Right kidney (tissue), 1 donor: ENCODE measurements around the gene TEAD4.

Source experiments
- DNase-seq: peaks from one replicate; pipeline ENCODE4 v3.0.0-alpha.2; 2016

The TEAD4 gene

GRCh38 chr12:3030821-3031429, 71.7 kb downstream of the TEAD4 start:
- no peak for DNase-seq

DNA sequence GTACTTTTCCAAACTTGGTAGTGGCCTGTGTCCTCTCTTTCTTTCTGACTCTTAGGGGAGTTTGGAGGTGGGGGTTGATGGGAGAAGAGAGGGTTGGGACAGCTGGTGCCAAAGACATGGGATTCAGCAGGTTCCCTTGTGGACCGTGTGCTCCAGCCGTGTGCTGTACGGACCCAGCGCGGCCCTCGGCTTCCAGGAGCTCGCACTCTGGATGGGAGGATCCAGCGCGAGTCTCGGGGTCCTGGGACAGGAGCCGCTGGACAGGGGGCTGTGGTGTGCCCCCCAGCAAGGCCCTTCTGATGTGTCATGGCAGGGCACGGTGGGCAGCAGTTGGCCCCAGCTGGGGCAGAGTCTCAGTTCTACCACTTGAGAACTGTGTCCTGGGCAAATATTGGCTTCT, 73.0 kb downstream of the TEAD4 start:
- DNase-seq = no peak

GRCh38 chr12:3032770-3033538, 73.8 kb downstream of the TEAD4 start:
- DNase-seq = peak; percentile 66

DNA sequence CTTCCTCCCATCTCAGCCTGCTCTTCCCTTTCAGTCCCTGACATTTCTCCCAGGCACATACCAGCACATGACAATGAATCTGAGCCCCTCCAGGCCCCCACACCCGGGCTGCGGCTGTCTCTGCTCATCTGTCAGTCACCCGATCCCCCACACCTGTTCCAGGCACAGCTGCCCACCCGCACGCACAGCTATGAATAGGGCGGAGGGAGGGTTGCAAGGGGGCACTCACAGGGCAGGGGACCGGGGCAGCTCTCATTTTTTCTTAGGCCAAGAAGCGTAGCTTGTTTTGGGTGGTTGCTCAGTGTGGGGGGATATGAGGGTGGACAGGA, 74.3 kb downstream of the TEAD4 start:
- no peak for DNase-seq

- peak; percentile 58 for DNase-seq
Observed at GRCh38 chr12:3034067-3034750, 75.0 kb downstream of the TEAD4 start.

DNA sequence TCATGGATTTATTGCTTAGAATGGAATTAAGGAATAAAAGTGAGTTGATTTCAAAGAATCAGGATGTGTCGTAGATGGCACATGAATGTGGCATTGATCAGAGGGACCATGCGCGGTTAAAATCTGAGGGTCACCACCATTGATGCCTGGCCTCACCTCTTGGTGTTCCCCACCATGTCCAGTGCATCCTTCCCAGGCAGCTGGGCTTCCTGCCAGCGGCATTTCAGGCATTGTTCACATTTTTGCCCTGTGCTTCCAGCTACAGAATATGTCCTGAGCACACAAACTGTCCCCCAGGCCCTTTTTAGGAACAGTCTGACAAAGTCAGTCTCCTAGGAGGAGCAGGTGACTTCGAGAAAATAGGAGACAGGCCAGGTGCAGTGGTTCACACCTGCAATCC, 76.0 kb downstream of the TEAD4 start:
- DNase-seq = no peak

DNA sequence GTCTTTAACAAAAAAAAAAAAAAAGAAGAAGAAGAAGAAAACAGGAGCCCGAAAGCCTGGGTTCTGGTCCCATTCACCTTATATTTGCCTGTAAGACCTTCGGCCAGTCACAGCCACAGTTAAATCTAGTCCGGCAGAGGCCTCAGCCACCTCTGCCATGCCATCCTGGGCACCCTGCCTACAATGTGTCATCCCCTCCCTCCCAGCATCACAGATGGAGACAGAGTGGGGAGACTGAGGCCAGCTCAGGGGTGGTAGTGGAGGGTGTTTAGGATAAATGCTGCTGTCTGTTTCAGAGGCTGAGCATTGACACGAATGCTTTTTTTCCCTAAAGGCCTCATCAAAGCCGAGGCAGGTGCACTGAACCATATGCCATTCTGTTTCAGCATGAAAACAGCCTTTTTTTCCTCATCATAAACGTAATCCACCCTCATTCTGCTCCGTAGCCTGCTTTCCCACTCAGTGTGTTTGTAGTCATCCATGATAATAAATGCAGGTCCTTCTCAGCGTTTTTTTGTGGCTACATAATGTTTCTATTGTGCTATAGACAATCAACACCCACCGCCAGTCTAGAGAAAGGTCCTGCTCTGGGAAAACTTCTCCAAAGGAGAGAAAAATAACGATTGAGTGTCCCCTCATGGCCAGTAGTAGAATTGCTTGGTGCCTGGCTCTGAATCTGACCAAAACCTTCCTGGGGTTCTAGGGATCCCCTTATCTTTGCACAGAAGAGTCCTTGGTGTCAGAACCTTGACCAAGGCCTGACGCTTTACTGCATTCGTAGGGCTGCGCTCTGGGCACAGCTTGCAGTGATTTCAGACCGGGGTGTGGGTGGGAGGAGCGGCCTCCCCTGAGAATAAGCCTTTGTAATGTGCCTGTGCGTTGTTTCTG, 76.9 kb downstream of the TEAD4 start:
- no peak for DNase-seq

GRCh38 chr12:3036901-3037600, 77.9 kb downstream of the TEAD4 start:
- no peak for DNase-seq

GRCh38 chr12:3038166-3038565, 79.0 kb downstream of the TEAD4 start:
- no peak for DNase-seq

- DNase-seq = no peak
Observed at GRCh38 chr12:3038926-3039510, 79.8 kb downstream of the TEAD4 start.

DNA sequence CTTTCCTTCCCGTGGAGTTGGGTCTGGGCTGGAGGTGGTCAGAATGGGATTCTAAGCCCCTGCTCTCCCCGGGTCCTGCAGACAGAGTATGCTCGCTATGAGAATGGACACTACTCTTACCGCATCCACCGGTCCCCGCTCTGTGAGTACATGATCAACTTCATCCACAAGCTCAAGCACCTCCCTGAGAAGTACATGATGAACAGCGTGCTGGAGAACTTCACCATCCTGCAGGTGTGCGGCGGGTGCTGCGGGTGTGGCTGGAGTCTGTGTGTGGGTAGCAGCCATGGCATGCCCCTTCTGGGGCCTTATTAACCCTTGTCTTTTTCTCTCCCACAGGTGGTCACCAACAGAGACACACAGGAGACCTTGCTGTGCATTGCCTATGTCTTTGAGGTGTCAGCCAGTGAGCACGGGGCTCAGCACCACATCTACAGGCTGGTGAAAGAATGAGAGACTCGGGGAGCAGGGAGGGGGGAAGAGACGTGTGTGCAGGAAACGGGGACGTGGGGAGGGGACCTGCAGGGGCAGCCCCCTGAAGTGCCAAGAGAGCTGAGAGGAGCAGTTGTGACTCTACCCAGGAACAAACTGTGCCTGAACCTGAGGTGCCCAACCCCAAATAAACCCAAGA, 80.9 kb downstream of the TEAD4 start:
- DNase-seq = no peak

DNA sequence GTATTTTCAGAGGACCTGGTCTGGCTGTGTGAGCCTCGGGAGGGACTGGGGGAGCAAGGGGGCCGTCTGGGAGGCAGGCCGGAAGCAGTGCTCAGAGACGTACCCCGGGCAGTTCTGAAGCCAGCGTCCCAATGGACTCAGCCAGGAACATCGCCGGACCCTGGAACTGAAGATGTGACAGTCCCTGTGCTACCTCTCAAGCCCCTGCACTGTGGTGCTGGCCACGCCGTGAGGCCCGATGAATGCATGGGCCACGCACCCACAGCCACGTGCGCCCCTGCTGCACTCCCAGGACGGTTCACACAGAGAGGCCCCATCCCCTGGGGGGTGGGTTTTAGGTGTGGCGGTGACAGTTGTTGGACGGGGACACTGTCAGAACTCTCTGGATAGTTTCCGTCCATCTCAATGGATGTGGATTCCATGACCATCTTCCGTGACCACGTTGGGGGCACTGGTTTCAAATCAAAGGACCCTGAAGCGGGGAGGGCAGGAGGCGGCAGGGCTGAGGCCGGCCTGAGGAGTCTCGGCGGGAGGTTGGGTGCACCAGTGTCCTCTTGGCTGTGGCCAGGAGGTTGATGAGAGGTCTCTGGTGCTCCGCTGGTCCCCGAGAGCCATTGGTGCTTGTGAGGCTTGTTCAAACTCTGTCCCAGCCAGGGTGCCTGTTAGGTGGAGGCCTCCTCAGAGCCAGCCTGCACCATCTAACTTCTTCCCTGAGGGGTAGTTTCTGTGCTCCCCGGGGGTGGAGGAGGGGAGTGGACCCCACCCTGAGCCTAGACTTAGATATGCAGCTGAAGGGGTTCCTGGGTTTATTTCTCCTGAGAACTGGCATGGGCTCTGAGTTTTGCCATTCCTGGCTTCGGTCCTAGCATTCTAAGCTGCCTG, 81.7 kb downstream of the TEAD4 start:
- DNase-seq = no peak

DNA sequence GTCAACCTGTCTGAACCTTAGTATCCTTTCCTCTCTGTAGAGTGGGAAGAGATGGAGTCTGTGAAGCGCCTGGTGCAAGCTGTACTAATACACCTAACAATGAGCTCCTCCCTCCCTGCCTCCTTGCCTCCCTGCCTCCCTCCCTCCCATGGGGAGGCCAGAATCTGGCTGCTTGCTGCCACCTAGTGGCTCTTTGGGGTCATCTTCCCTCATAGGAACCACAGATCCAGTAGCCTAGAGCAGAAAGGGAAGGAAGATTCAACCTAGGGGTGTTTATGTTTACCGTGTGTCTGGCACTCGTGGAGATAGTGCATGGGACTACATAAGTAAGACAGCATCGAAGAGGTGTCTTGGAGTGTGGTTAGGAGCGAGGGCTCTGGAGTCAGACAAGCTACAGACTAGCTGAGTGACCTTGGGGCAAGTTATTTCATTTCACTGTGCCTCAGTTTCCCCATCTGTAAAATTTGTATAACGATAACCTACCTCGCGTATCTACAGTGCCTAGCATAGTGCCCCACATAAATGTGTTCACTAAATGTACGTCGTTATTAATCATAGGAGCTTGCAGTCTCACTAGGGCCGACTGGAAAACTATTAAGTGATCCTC, 82.5 kb downstream of the TEAD4 start:
- no peak for DNase-seq

DNA sequence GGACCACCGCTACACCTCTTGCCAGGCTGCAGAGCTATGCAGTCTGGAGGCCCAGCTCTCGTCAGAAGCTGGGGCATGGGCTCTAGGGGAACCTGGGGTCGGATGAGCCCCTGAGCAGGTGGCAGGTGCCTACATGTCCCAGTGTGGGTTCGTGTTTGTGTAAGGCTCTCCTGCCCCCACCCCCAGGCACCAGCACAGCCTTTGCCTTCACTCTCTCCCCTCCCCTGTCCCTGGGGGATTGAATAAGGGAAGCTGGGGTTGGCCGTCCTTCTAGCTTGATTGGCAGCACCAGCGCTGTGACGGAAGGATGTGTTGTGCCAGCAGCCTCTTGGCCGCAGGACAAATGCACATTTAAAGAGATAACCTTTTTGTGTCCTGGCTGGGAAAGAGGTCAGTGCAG, 83.2 kb downstream of the TEAD4 start:
- no peak for DNase-seq

GRCh38 chr12:3042826-3043225, 83.6 kb downstream of the TEAD4 start:
- DNase-seq = no peak

DNA sequence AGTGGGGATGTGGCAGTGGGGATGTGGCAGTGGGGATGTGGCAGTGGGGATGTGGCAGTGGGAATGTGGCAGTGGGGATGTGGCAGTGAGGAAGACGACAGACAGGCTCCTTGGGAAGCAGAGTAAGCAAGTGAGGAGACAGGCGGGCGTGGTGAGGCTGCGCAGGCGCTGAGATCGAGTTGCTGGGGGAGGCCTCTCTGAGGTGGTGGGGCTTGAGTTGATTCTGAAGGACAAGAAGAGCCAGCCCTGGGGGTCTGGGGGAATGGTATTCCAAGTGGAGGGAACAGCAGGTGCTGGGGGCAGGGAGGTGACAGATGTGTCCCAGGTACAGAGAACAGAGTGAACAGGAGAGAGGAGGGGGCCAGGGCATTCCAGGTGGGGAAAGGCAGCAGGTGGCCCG, 84.2 kb downstream of the TEAD4 start:
- no peak for DNase-seq

- no peak for DNase-seq
Observed at GRCh38 chr12:3044141-3044630, 85.0 kb downstream of the TEAD4 start.

- DNase-seq = no peak
Observed at GRCh38 chr12:3045494-3045893, 86.3 kb downstream of the TEAD4 start.

DNA sequence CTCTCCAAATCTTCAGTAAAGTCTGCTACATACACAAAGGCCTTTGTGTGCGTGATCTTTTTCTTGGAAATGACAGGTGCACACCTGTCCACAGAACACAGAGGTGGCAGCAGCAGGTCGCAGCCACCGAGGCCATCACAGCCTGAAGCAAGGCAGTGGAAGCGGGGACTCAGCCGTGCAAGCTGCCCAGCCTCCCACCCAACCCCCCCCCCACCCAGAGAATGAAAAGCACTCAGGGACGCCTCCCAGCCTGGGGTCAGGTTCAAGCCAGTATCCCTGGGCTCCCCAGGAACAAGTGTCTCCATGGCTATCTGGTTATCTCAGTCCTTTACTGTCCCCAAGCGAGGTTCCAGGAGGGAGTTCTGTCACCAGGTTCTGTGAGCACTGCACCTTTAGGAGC, 86.8 kb downstream of the TEAD4 start:
- DNase-seq = no peak
